ENCODE measurements around the gene ARL6IP1.

Gene ARL6IP1

GRCh38 chr16:18816286-18816685 lies 14.9 kb upstream of the ARL6IP1 start:
- H3K79me1 ChIP-seq (ENCODE audit: low read length), result no peaks in the 10 kb centered on the region
- H3K4me1 ChIP-seq (ENCODE audit: control insufficient read depth in 1 of 2, insufficient read depth in 2 of 2, low read length in 2 of 2), result no peaks in the 10 kb centered on the region
- H2BK5ac ChIP-seq (ENCODE audit: low read depth, low read length, poor library complexity), result no peak overlapping the region
- no peak overlapping the region for H3K14ac ChIP-seq (ENCODE audit: low read length)
- no peak overlapping the region for H3K18ac ChIP-seq (ENCODE audit: low read length)
- no peaks in the 10 kb centered on the region for H3K79me2 ChIP-seq (ENCODE audit: control insufficient read depth, insufficient read depth, low read length, poor library complexity)
- no peak overlapping the region for H3K27ac ChIP-seq (ENCODE audit: low read depth, low read length)
- no peaks in the 10 kb centered on the region for H3K9me3 ChIP-seq (ENCODE audit: insufficient read depth, low read depth, low read length)
- peaks cover 25 to 42% of the 10 kb centered on the region in 2 experiments for H3K36me3 ChIP-seq (ENCODE audit: control insufficient read depth in 1 of 2, insufficient read depth in 2 of 2, low read length in 2 of 2)
- no peak overlapping the region for H4K12ac ChIP-seq (ENCODE audit: low read depth, low read length)
- no peak overlapping the region for H3K4me2 ChIP-seq (ENCODE audit: low read length)
- H2BK12ac ChIP-seq (ENCODE audit: low read length), result no peak overlapping the region
- H2AK5ac ChIP-seq (ENCODE audit: low read length), result no peak overlapping the region
- H3K23ac ChIP-seq (ENCODE audit: low read length), result no peak overlapping the region
- no peak overlapping the region for H4K91ac ChIP-seq (ENCODE audit: low read depth, low read length)
- H2AFZ ChIP-seq (ENCODE audit: insufficient read depth, low read length, poor library complexity), result no peak overlapping the region
- DNase-seq, result no peak
- H3K27me3 ChIP-seq (ENCODE audit: insufficient read depth, low read length), result no peaks in the 10 kb centered on the region
- no peak overlapping the region for H3K9ac ChIP-seq (ENCODE audit: low read length)
- no peak overlapping the region for H3K4ac ChIP-seq (ENCODE audit: low read depth, low read length)
- no peak overlapping the region for H4K8ac ChIP-seq (ENCODE audit: low read depth, low read length)
- no CpG with 5 or more reads among the region's 3 CpGs for WGBS (ENCODE audit: extremely low coverage, insufficient coverage, insufficient read length)
- H3K4me3 ChIP-seq (ENCODE audit: low read depth, low read length), result no peak overlapping the region
- no peak overlapping the region for H2BK120ac ChIP-seq (ENCODE audit: insufficient read depth, low read length, poor library complexity)

GRCh38 chr16:18811925-18812324 lies 10.6 kb upstream of the ARL6IP1 start:
- Histone ChIP-seq H2BK5ac (ENCODE audit: low read depth, low read length, poor library complexity) (no peak overlapping the region), H3K27me3 (ENCODE audit: insufficient read depth, low read length) (no peaks in the 10 kb centered on the region), H2BK120ac (ENCODE audit: insufficient read depth, low read length, poor library complexity) (no peak overlapping the region), H4K8ac (ENCODE audit: low read depth, low read length) (no peak overlapping the region), H2AFZ (ENCODE audit: insufficient read depth, low read length, poor library complexity) (no peak overlapping the region), H3K27ac (ENCODE audit: low read depth, low read length) (no peak overlapping the region), H3K79me2 (ENCODE audit: control insufficient read depth, insufficient read depth, low read length, poor library complexity) (no peaks in the 10 kb centered on the region), H3K79me1 (ENCODE audit: low read length) (no peaks in the 10 kb centered on the region), H3K4me3 (ENCODE audit: low read depth, low read length) (no peak overlapping the region), H3K4ac (ENCODE audit: low read depth, low read length) (no peak overlapping the region), H4K91ac (ENCODE audit: low read depth, low read length) (no peak overlapping the region), H3K4me1 (ENCODE audit: control insufficient read depth in 1 of 2, insufficient read depth in 2 of 2, low read length in 2 of 2) (no peaks in the 10 kb centered on the region), H4K12ac (ENCODE audit: low read depth, low read length) (no peak overlapping the region), H3K18ac (ENCODE audit: low read length) (no peak overlapping the region), H3K4me2 (ENCODE audit: low read length) (no peak overlapping the region), H3K9ac (ENCODE audit: low read length) (no peak overlapping the region), H3K36me3 (ENCODE audit: control insufficient read depth in 1 of 2, insufficient read depth in 2 of 2, low read length in 2 of 2) (peaks cover 17 to 35% of the 10 kb centered on the region in 2 experiments), H2AK5ac (ENCODE audit: low read length) (no peak overlapping the region), H2BK12ac (ENCODE audit: low read length) (no peak overlapping the region), H3K14ac (ENCODE audit: low read length) (no peak overlapping the region), H3K9me3 (ENCODE audit: insufficient read depth, low read depth, low read length) (no peaks in the 10 kb centered on the region), H3K23ac (ENCODE audit: low read length) (no peak overlapping the region)
- DNase-seq, result no peak
- WGBS (ENCODE audit: extremely low coverage, insufficient coverage, insufficient read length), result no CpG with 5 or more reads among the region's 3 CpGs

GRCh38 chr16:18809165-18809564 lies 7.8 kb upstream of the ARL6IP1 start:
- Histone ChIP-seq H3K18ac (ENCODE audit: low read length) (no peak overlapping the region), H4K91ac (ENCODE audit: low read depth, low read length) (no peak overlapping the region), H3K9ac (ENCODE audit: low read length) (no peak overlapping the region), H3K4me2 (ENCODE audit: low read length) (no peak overlapping the region), H2AFZ (ENCODE audit: insufficient read depth, low read length, poor library complexity) (no peak overlapping the region), H4K12ac (ENCODE audit: low read depth, low read length) (no peak overlapping the region), H3K14ac (ENCODE audit: low read length) (no peak overlapping the region), H3K4ac (ENCODE audit: low read depth, low read length) (no peak overlapping the region), H3K36me3 (ENCODE audit: control insufficient read depth in 1 of 2, insufficient read depth in 2 of 2, low read length in 2 of 2) (peaks cover 11 to 26% of the 10 kb centered on the region in 2 experiments), H2BK12ac (ENCODE audit: low read length) (no peak overlapping the region), H2AK5ac (ENCODE audit: low read length) (no peak overlapping the region), H3K27me3 (ENCODE audit: insufficient read depth, low read length) (no peaks in the 10 kb centered on the region), H3K79me2 (ENCODE audit: control insufficient read depth, insufficient read depth, low read length, poor library complexity) (no peaks in the 10 kb centered on the region), H3K4me1 (ENCODE audit: control insufficient read depth in 1 of 2, insufficient read depth in 2 of 2, low read length in 2 of 2) (no peaks in the 10 kb centered on the region), H3K79me1 (ENCODE audit: low read length) (no peaks in the 10 kb centered on the region), H3K9me3 (ENCODE audit: insufficient read depth, low read depth, low read length) (no peaks in the 10 kb centered on the region), H3K23ac (ENCODE audit: low read length) (no peak overlapping the region), H2BK5ac (ENCODE audit: low read depth, low read length, poor library complexity) (no peak overlapping the region), H2BK120ac (ENCODE audit: insufficient read depth, low read length, poor library complexity) (no peak overlapping the region), H3K27ac (ENCODE audit: low read depth, low read length) (no peak overlapping the region), H4K8ac (ENCODE audit: low read depth, low read length) (no peak overlapping the region), H3K4me3 (ENCODE audit: low read depth, low read length) (no peak overlapping the region)
- WGBS (ENCODE audit: extremely low coverage, insufficient coverage, insufficient read length), result no CpG with 5 or more reads among the region's 13 CpGs
- no peak for DNase-seq

GRCh38 chr16:18805257-18805773 lies 4.0 kb upstream of the ARL6IP1 start:
- Histone ChIP-seq H3K14ac (ENCODE audit: low read length) (no peak overlapping the region), H3K4me1 (ENCODE audit: control insufficient read depth in 1 of 2, insufficient read depth in 2 of 2, low read length in 2 of 2) (no peaks in the 10 kb centered on the region), H3K79me1 (ENCODE audit: low read length) (peaks cover 7% of the 10 kb centered on the region), H3K9me3 (ENCODE audit: insufficient read depth, low read depth, low read length) (no peaks in the 10 kb centered on the region), H3K27me3 (ENCODE audit: insufficient read depth, low read length) (no peaks in the 10 kb centered on the region), H3K4me2 (ENCODE audit: low read length) (no peak overlapping the region), H2BK120ac (ENCODE audit: insufficient read depth, low read length, poor library complexity) (no peak overlapping the region), H3K9ac (ENCODE audit: low read length) (no peak overlapping the region), H2BK12ac (ENCODE audit: low read length) (no peak overlapping the region), H2AFZ (ENCODE audit: insufficient read depth, low read length, poor library complexity) (no peak overlapping the region), H3K23ac (ENCODE audit: low read length) (no peak overlapping the region), H3K4ac (ENCODE audit: low read depth, low read length) (no peak overlapping the region), H4K91ac (ENCODE audit: low read depth, low read length) (no peak overlapping the region), H2AK5ac (ENCODE audit: low read length) (no peak overlapping the region), H3K79me2 (ENCODE audit: control insufficient read depth, insufficient read depth, low read length, poor library complexity) (peaks cover 9% of the 10 kb centered on the region), H4K8ac (ENCODE audit: low read depth, low read length) (no peak overlapping the region), H3K18ac (ENCODE audit: low read length) (no peak overlapping the region), H2BK5ac (ENCODE audit: low read depth, low read length, poor library complexity) (no peak overlapping the region), H3K27ac (ENCODE audit: low read depth, low read length) (no peak overlapping the region), H4K12ac (ENCODE audit: low read depth, low read length) (no peak overlapping the region), H3K4me3 (ENCODE audit: low read depth, low read length) (no peak overlapping the region), H3K36me3 (ENCODE audit: control insufficient read depth in 1 of 2, insufficient read depth in 2 of 2, low read length in 2 of 2) (peaks cover 7 to 9% of the 10 kb centered on the region in 2 experiments)
- no peak for DNase-seq
- no CpG with 5 or more reads among the region's 2 CpGs for WGBS (ENCODE audit: extremely low coverage, insufficient coverage, insufficient read length)

All from trophoblast cell (in vitro differentiated cells and primary cell).